ENCODE measurements around the gene SLC25A51. TPM values are rescaled to one million over a fixed set of nuclear protein-coding genes. Genes with fewer than 3 reads are reported as not detected.

The SLC25A51 gene
- polyA plus RNA-seq, 3 donors = 7.5 to 17.7 (median 12.1) TPM

DNA sequence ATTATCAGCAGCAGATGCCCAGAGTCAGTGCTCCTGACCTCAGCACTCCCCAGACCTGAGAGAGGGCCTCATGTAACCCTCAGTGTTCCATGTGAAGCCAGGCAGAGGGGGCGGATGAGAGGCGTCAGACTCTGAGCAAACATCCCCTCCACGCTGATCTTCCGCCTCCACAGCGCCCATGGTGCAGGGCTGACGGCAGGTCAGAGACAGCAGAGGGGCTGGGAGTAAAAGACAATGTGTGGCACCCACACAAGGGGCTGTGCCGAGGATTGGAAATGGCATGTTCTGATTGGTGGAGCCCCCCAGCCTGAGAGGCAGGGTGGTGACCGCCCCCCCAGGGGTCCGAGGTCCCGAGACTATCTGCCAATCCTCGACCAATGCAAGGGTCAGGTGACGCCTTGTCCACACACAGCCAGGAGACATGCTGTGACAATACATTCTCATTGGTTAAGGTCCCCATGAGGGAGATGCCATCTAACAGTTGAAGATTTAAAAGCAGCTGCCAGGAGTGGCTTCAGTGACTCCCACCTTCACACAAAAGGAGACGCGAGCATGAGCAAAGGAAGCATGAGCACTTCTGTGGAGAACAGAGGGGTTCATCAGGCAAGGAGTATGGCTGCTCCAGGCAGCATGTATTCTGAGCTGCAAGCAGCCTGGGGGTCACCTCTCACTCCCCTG lies 19.3 kb upstream of the SLC25A51 start:
- H3K27ac ChIP-seq (ENCODE audit: low read depth, low read length) = no peak overlapping the region
- 83 to 94% (median 89%) methylated on average over 14 of the region's 14 CpGs for WGBS, 3 donors

DNA sequence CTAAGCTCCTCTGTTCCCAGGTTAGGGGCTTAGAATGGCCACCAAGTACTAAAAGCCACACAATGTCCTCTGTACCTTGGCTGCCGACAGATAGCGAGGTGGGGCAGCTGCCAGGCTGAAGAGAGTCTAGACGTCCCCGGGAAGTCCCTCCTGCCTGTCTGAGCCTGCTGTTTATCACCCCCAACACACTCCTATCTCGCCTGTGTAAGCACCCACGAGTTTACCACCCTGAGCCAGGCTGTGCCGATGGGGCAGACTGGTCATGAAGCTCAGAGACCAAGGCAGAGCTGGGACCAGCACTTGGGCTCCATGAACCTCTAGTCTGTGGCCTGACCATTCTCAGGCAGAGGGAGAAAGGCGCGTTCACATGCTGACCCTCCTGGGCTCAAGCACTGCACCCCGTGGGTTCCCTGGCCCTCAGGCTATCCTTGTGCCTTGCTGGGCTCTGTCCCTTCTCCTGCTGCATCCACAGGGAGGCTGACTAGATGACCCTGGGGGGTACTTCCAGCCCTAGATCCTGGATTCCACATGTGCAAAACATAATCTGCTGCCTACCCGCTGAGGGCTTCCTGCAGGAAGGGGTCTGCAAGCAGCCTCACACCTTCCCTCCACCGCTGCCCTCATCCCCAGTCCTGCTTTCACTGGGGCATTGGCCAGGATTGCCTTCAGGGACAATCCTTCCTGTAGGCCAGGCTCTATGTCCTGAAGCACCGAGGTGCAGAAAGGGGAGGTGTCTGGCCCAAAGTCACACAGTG lies 18.6 kb upstream of the SLC25A51 start:
- H3K27ac ChIP-seq (ENCODE audit: low read depth, low read length) = no peak overlapping the region
- 55 to 84% (median 77%) methylated on average over 13 of the region's 13 CpGs for WGBS, 3 donors

DNA sequence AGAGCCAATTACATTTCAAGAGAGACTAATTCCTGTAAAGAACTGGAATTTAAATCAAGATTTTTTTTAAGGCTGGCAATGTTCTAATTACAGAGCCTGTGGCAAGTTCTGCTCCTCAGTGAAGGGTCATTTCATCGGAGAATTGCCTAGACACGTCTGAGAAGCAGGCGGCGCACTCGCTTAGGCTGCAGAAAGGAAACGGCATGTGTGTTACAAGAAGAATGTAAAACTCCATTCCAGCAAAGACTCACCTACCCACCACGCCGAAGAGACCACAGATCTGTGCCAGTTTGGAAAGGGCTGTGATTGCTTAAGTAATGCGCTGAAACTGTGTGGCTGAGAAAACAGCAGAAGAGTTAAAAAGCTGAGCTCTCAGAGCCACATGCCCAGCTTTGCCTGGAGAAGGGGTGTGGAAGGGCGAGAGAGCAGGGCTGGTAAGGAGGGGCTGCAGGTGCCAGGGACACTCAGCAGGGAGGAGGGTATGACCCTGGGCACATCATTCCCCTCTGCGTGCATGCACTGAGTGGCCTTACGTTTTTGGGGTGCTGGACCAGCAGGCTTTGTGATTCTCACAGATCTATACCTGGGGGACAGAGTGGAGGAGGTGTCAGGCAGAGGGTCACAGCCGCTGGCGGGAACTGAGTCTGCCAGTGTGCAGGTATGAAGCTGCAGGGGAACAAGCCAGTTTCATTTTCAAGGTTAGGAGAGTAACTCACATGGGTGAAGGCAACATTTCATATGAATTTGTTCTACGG lies 17.8 kb upstream of the SLC25A51 start:
- no peak overlapping the region for H3K27ac ChIP-seq (ENCODE audit: low read depth, low read length)

DNA sequence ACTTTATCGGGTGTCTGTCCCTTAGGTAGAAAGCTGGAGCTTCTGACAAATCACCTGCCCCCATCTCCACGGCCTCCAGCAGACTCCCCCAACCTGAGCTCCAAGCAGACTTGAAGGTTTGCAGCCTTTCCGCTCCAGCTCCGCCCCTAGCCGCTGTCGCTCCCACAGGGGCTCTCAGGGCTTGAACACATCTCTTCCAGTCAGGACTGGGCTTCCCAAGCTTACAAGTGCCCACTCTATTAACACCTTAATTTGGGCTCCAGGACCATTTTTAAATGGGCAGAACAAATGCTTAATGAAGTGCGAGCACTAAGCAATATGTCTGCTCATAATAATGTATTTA lies 17.2 kb upstream of the SLC25A51 start:
- no peak overlapping the region for H3K27ac ChIP-seq (ENCODE audit: low read depth, low read length)
- 92 to 94% (median 93%) methylated on average over 7 of the region's 7 CpGs for WGBS, 3 donors

More for the DNA sequence above, 17.8 kb upstream of the SLC25A51 start:
- 77 to 79% (median 78%) methylated on average over 15 of the region's 15 CpGs for WGBS, 3 donors

DNA sequence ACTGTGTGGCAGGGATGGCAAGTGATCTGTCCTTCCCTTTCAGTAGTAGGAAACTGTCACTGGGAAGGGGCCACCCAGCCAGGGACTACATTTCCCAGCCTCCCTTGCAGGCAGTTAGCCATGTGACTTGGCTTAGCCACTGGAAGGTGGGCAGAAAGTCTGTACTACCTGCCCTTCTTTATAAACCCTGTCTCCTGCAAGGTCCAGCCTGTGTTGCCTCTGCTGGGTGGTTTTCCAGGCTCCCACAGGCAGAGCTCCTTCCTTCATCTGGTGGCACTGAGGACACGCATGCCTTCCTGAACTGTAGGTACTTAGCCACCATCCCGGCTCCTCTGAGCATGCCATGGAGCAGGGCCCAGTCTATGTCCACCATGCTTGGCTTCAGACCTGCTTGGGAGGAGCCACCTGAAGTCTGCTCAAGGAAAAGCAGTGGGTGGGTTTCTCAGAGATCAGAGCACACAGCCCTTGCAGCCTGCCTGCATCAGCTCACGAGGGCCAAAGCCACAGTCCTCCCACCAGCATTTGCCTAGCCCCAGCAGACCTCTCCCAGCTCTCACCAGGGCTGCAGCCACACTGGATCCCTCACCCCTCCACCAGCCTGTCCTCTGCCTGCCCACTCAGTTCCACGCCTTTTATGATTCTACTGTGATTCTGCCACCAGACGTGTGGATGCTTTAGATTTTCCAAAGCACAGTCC lies 16.7 kb upstream of the SLC25A51 start:
- 90 to 96% (median 96%) methylated on average over 5 of the region's 5 CpGs for WGBS, 3 donors
- no peak overlapping the region for H3K27ac ChIP-seq (ENCODE audit: low read depth, low read length)

DNA sequence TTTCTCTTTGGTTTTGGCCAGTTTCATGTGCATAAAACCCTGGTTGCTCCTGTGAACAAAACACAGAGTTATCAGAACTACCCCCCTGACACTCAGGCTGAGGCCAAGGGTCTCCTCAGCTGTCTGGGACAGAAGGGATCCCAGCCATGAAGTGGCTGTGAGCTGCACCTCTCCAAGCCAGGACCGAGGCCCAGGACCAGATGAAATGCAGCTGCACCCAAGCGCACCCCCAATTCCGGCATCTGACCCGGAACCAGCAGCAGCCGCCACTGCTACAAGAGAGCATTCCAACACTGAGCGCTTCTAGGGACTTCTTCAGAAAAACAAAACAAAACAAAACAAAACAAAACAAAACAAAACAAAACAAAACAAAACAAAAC lies 16.0 kb upstream of the SLC25A51 start:
- no peak overlapping the region for H3K27ac ChIP-seq (ENCODE audit: low read depth, low read length)
- WGBS, 3 donors = 92 to 96% (median 95%) methylated on average over 6 of the region's 6 CpGs

DNA sequence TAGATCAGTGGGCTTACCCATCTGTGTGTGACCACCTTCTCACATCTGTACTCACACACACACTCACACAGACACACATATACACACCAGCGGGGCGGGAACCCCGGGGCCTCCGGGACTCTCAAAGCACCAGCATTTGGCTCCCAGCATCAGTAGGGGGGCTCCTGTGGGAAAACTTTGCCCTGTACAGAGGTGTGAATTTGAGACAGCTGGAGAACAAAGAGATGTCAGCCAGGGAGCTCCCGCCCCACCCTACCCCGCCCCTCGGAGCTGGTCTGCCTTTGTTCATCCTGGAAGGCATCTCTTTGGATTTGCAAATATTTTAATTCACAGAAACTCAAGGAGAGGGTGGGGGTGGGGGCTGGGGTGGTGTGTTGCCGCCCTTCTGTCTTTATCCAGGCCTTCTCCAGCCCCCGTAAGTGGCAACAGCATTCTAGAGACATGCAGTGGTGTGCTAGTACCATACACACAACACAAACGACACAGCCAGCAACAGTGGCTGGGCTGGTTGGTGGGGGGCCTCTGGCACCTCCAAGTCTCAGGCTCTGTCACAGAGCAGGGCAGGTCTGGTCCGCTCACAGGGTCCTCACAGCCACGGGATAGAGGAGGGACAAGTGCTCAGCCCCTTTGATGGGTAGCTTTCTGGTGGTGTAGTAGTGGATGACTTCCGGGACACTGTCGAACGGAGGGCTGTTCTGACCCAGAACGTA lies 15.5 kb upstream of the SLC25A51 start:
- WGBS, 3 donors = 86 to 91% (median 90%) methylated on average over 16 of the region's 16 CpGs
- H3K27ac ChIP-seq (ENCODE audit: low read depth, low read length) = no peak overlapping the region

DNA sequence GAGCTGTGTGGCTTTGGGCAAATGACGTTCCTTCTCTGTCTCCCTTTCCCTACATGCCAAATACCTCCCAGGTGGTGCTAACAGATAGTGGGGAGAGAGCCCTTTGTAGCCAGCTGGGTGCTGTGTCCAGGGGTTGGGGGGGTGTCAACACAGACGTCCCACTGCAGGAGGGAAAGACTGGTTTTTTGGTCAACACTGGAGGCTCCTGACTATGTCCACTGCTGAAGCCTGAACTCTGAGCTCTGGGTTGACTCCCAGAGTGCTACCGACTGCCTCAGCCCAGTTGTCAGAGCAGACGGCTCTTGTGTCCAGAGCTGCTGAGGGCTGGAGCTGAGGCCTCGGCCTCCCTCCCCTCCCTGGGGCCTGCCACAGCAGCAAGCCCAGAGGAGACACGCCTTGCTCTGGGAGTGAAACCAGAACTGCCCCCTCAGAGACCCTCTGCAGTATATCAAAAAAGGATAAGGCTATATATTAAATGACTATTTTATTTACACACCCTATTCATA lies 14.8 kb upstream of the SLC25A51 start:
- no peak overlapping the region for H3K27ac ChIP-seq (ENCODE audit: low read depth, low read length)
- WGBS, 3 donors = 78 to 86% (median 83%) methylated on average over 6 of the region's 6 CpGs

DNA sequence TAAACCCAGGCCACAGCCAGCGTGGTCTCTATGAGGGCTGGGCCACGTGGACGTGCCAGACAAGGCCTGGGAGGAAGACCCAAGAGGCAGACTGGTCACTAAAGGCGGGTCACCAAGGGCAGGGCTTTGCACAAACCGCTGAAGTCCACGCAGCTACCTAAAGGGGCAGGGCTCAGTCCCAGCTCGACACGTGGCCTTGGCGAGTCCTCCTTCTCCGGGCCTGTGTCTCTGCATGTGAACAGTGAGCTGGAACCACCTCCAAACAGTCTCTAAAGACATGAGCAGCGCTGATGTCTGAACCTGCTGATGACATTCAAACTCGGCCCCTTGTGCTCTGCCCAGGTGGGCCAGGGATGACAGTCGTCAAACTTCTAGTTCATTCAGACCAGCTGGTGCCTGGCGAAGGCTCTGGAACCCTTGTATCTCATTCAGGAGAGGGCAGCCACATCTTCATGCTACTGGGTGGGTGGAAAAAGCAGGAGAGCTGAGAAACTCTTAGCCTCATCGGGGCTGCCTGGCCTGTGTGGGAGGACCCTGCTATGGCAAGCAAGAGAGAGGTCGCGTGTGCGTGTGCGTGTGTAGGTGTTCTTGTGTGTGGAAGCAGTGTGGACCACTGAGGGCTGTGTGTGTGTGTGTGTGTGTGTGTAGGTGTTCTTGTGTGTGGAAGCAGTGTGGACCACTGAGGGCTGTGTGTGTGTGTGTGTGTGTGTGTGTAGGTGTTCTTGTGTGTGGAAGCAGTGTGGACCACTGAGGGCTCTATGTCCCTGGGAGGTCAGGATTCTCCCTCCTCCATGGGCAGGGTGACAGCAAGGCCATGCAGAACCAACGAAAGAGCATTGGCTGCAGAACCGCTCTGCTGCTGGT lies 14.1 kb upstream of the SLC25A51 start:
- no peak overlapping the region for H3K27ac ChIP-seq (ENCODE audit: low read depth, low read length)
- WGBS, 3 donors = 80 to 83% (median 82%) methylated on average over 20 to 21 of the region's 21 CpGs

DNA sequence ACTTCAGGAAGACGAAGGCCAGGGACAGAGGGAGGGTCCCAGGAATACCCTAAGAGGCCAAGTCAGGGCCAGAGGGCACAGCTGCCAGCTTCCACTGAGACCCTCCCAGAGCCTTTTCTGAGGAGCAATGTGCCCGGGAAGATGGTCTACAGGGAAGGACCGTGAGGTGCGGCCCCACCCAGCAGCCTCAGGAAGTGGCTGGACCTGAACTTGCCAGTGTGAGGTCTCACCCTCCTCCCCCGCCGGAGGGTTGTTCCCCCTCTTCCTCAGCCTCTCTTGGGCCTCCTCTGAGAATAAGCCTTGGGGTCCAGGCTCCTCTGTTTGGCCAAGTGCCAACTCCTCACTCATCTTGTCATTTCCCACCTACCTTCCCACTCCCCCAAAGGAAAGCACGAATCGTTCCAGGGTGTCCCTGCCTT lies 13.4 kb upstream of the SLC25A51 start:
- 49 to 70% (median 57%) methylated on average over 8 of the region's 8 CpGs for WGBS, 3 donors
- no peak overlapping the region for H3K27ac ChIP-seq (ENCODE audit: low read depth, low read length)

DNA sequence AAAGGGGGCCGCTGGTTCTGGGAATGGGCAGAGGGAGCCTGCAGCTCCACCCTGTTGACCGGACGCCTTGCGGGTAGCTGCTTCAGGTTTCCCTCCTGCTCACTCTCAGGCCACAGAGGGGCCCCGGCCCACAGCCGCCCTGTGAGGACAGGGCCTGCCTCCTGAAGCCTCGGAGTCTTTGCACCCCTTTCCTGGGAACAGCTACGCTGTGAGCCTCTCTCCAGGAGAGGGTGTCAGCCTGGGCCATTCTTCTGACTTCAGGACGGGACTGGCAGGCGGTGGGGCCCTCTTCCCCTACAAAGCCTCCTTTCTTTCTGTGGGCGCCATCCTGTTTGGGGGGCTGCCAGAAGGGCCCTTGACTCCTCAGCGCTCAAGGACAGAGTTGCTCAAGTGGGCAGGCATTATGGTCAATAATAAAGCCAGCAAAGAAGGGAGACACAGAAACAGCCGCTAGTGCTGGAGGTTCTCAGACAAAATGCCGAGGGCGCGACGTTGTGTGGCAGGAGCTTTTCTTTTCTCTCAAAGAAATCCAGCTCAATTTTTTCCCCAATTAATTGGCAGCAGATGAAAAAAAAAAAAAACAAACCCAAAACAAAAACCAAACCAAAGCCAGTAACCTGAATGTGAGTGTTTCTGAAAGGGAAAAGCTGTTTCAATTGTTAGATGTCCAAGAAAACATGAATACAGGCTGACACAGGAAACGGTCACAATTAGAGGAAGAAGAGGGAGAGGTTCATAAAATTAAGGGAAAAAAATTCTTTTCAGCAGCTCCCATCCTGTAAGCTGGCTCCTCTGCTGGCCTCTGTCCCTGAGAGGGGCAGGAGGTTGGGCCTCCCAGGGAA lies 12.8 kb upstream of the SLC25A51 start:
- 74 to 86% (median 75%) methylated on average over 18 of the region's 18 CpGs for WGBS, 3 donors
- H3K27ac ChIP-seq (ENCODE audit: low read depth, low read length) = no peak overlapping the region

DNA sequence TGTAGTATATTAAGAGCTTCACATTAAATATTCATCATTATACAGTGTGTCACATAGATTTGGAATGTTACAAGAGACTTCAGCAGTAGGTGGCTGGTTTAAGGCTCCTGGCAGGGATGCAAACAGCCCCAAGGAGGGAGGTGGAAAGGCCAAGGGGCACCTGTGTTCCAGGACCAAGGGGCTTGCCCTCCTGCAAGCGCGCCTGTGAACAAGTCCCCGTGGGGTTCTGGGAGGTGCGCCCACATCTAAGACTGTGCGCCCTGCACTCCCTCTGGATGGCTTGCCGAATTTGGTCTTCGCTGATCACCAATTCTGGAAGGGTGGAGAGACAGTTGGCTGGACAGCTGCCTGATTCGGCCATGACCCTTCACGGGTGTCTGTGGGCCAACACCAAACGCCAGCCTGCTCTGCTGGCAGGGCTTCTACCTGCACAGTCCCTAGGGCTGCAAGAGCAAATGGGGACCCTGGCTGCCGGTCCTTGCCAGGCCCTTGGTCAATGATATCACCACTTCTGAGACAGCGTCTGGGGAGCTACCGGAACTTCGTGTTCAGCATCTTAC lies 12.1 kb upstream of the SLC25A51 start:
- 81 to 86% (median 85%) methylated on average over 14 of the region's 14 CpGs for WGBS, 3 donors

DNA sequence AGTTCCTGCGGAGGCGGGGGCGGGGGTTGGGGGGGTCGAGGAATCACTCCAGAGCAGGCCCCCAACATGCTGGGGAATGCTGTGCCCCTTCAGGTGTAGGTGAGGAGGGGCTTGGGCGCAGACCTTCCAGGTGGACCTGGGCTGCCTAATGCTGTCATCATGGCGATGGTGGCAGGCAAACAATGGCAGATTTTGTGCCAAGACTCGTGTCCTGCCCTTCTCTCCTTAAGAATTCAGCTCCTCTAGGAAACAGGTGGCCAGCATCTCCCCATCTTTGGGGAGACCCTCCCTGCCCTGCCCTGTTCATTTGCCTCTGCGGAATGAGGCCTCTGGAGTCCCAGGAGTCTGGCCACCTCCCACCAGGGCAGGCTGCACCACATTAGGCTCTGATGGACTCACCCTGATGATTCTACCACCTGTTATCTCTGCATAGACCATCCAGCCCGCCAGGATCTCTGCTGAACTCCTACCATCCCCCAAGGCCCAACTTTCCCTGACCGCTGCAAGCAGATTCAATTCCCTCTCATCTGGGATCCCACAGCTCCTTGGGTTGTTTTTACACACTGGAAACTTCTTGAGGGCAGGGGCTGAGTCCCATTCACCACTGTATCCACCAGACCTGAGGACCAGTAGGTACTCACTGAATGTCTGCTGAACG lies 10.9 kb upstream of the SLC25A51 start:
- H3K27ac ChIP-seq (ENCODE audit: low read depth, low read length) = no peak overlapping the region
- 80 to 82% (median 81%) methylated on average over 11 of the region's 11 CpGs for WGBS, 3 donors

More for the DNA sequence above, 12.1 kb upstream of the SLC25A51 start:
- H3K27ac ChIP-seq (ENCODE audit: low read depth, low read length) = no peak overlapping the region

DNA sequence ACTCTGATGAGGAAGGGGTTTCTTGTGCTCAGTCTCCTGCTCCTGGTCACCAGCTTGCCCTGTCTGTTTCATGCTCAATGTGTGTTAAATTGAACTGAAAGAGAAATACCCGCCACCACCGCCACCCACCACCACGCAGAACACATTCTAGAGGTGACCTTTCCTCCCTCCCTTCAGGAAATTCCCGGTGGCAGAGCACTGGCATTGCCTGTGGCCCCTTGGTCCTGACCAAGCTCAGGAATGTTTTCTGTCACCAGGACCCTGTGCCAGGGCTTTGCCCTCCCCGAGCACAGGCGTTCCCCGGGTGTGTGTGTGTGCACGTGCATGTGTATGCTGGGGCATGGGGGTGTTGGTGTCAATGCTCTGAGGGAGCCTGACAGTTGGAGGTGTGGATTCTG lies 10.2 kb upstream of the SLC25A51 start:
- no peak overlapping the region for H3K27ac ChIP-seq (ENCODE audit: low read depth, low read length)
- WGBS, 3 donors = 74 to 83% (median 77%) methylated on average over 8 of the region's 8 CpGs

DNA sequence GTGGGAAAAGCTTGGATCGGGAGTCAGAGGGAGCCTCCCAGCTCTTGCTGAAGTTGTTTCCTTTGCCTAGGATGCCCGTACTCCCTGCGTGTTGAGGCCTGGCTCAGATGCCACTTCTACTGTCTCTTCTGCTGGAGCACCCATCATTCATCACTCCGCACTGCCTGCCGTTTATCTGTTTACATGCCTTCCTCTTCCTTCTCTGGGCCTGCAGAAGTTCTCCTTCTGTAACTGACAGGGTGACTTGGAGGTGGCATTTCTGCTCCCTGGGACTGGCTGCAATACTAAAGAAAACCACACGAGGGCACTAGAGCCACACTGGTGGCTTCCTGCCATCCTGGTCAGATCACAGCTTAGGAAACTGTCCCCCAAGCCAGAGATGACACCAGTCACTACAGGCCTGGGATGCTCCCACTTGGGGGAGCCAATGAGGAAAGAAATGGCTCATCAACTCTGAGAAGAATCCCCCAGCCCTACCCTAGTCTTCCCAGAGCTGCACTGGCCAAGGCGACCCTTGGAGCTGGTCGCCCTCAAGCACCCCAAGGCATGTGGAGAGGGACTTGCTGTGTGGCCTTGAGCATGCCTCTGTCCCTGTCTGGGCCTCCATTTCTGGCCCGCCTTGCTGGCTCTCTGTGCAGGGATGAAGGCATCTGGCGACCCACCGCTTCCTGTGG lies 9.7 kb upstream of the SLC25A51 start:
- 56 to 63% (median 58%) methylated on average over 11 of the region's 11 CpGs for WGBS, 3 donors
- H3K27ac ChIP-seq (ENCODE audit: low read depth, low read length) = no peak overlapping the region

Data from adipose tissue (tissue), 3 donors.